Parathyroid adenoma (tissue), 2 donors: ENCODE results near the gene NEXN.
"Not testable (repeated sequence)": the region's sequence is repeated elsewhere in the genome, so short reads cannot be mapped to it uniquely, and the experiment has no call there.

Source experiments
- H2AFZ ChIP-seq: fragments of 300-600 bp; sonication (generic); one replicate; pipeline ENCODE4 v1.7.0; 2017; ENCODE audit warnings: antibody characterized with exemption, mild to moderate bottlenecking
- H3K27ac ChIP-seq: fragments of 300-600 bp; sonication (generic); one replicate; pipeline ENCODE4 v1.7.0; 2017
- H3K27me3 ChIP-seq: fragments of 300-600 bp; sonication (generic); one replicate; pipeline ENCODE4 v1.7.0; 2017; ENCODE audit warnings: low read length; ENCODE audit not compliant: control insufficient read depth, insufficient read depth
- H3K36me3 ChIP-seq: fragments of 300-600 bp; sonication (generic); one replicate; pipeline ENCODE4 v1.7.0; 2017; ENCODE audit warnings: low read length; ENCODE audit not compliant: control insufficient read depth, insufficient read depth
- H3K4me1 ChIP-seq: fragments of 300-600 bp; sonication (generic); one replicate; pipeline ENCODE4 v1.7.0; 2017; ENCODE audit warnings: control low read depth
- H3K4me2 ChIP-seq: fragments of 300-600 bp; sonication (generic); one replicate; pipeline ENCODE4 v1.7.0; 2017; ENCODE audit warnings: low read length
- H3K4me3 ChIP-seq: fragments of 300-600 bp; sonication (generic); one replicate; pipeline ENCODE4 v1.7.0; 2017; ENCODE audit warnings: low read depth, low read length
- H3K79me2 ChIP-seq: fragments of 300-600 bp; sonication (generic); one replicate; pipeline ENCODE4 v1.7.0; 2017; ENCODE audit warnings: control low read depth
- H3K9ac ChIP-seq: fragments of 300-600 bp; sonication (generic); one replicate; pipeline ENCODE4 v1.7.0; 2017; ENCODE audit warnings: mild to moderate bottlenecking
- H3K9me3 ChIP-seq: fragments of 300-600 bp; sonication (generic); one replicate; pipeline ENCODE4 v1.7.0; 2017; ENCODE audit warnings: low read length; ENCODE audit not compliant: control insufficient read depth
- TF ChIP-seq, protein P1 (sequence below): fragments of 300-600 bp; sonication (generic); IDR thresholded peaks from one replicate; pipeline ENCODE4 v1.7.0; 2017; ENCODE audit warnings: antibody characterized with exemption, mild to moderate bottlenecking
- donor health status: primary hyperparathyroidism.

Gene NEXN

DNA sequence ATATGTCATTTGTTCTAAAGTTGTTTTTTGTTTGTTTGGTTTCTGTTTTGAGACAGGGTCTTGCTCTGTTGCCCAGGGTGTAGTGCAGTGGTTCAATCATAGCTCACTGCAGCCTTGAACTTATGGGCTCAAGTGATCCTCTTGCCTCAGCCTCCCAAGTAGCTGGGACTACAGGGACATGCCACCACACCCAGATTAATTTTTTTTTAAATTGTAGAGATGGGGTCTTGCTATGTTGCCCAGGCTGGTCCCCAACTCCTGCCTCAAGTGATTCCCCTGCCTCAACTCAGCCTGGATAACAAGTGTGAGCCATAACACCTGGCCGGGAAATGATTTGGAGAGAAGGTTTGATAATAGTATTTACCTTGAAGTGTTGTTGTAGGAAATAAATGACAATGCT, 18.2 kb downstream of the NEXN start:
- H3K36me3 ChIP-seq, result no peaks in the 10 kb centered on the region
- no peaks in the 10 kb centered on the region for H3K9me3 ChIP-seq
- H3K9ac ChIP-seq, result no peak overlapping the region
- TF ChIP-seq, protein P1, sequence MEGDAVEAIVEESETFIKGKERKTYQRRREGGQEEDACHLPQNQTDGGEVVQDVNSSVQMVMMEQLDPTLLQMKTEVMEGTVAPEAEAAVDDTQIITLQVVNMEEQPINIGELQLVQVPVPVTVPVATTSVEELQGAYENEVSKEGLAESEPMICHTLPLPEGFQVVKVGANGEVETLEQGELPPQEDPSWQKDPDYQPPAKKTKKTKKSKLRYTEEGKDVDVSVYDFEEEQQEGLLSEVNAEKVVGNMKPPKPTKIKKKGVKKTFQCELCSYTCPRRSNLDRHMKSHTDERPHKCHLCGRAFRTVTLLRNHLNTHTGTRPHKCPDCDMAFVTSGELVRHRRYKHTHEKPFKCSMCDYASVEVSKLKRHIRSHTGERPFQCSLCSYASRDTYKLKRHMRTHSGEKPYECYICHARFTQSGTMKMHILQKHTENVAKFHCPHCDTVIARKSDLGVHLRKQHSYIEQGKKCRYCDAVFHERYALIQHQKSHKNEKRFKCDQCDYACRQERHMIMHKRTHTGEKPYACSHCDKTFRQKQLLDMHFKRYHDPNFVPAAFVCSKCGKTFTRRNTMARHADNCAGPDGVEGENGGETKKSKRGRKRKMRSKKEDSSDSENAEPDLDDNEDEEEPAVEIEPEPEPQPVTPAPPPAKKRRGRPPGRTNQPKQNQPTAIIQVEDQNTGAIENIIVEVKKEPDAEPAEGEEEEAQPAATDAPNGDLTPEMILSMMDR, result no peak
- H2AFZ ChIP-seq, result no peak overlapping the region
- H3K27me3 ChIP-seq, result no peaks in the 10 kb centered on the region
- no peak overlapping the region for H3K27ac ChIP-seq
- H3K79me2 ChIP-seq, result no peaks in the 10 kb centered on the region
- no peaks in the 10 kb centered on the region for H3K4me1 ChIP-seq
- H3K4me2 ChIP-seq, result no peak overlapping the region
- no peak overlapping the region for H3K4me3 ChIP-seq

DNA sequence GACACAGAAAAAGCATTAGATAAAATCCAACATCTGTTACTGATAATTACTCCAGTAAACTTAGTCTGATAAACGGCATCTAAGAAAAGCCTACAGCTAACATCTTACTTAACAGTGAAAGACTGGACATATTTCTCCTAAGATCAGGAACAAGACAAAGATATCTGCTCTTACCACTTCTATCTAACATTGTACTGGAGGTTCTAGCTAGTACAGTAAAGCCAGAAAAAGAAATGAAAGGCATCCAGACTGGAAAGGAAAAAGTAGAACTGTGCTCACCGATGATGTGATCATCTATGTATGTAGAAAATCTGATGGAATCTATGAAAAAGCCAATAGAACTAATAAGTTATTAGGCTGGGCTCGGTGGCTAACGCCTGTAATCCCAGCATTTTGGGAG, 21.7 kb downstream of the NEXN start:
- H3K4me3 ChIP-seq, result no peak overlapping the region
- no peaks in the 10 kb centered on the region for H3K27me3 ChIP-seq
- no peak overlapping the region for H3K4me2 ChIP-seq
- H3K27ac ChIP-seq, result no peak overlapping the region
- H3K9me3 ChIP-seq, result no peaks in the 10 kb centered on the region
- no peak overlapping the region for H3K9ac ChIP-seq
- H3K36me3 ChIP-seq, result no peaks in the 10 kb centered on the region
- TF ChIP-seq, protein P1, result no peak
- H3K79me2 ChIP-seq, result no peaks in the 10 kb centered on the region
- no peak overlapping the region for H2AFZ ChIP-seq
- H3K4me1 ChIP-seq, result no peaks in the 10 kb centered on the region

DNA sequence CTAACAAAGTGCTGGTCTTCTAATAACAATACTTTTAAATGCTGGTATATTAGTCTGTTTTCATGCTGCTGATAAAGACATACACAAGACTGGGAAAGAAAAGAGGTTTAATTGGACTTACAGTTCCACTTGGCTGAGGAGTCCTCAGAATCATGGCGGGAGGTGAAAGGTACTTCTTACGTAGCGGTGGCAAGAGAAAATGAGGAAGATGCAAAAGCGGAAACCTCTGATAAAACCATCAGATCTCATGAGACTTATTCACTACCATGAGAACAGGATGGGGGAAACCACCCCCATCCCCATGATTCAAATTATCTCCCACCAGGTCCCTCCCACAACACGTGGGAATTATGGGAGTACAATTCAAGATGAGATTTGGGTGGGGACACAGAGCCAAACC, 30.5 kb downstream of the NEXN start:
- H3K9ac ChIP-seq, H3K27ac ChIP-seq, H3K9me3 ChIP-seq, H3K4me1 ChIP-seq, H2AFZ ChIP-seq, H3K79me2 ChIP-seq, H3K4me2 ChIP-seq, H3K4me3 ChIP-seq, H3K36me3 ChIP-seq, H3K27me3 ChIP-seq: not testable (repeated sequence)

DNA sequence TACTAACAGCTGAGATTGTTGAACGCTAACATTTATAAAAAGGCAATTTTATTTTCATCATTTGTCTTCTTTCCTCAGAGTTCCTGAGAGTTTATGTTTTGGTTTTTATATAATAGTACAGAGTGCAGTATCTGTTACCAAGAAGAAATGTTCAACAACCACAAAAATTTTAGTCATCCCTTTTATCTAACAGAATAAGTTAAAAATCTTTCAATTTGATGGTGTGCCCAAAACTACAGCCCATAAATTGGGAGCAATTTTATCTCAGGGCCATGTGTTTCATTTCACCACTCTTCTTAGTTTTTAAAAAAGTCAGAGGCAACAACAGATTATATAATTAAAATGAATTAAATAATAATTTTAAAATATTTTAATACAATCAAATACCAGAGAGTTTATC, 37.1 kb downstream of the NEXN start:
- no peak overlapping the region for H2AFZ ChIP-seq
- no peaks in the 10 kb centered on the region for H3K9me3 ChIP-seq
- H3K9ac ChIP-seq, result no peak overlapping the region
- H3K79me2 ChIP-seq, result no peaks in the 10 kb centered on the region
- no peaks in the 10 kb centered on the region for H3K27me3 ChIP-seq
- H3K4me2 ChIP-seq, result no peak overlapping the region
- no peaks in the 10 kb centered on the region for H3K36me3 ChIP-seq
- H3K27ac ChIP-seq, result no peak overlapping the region
- TF ChIP-seq, protein P1, result no peak
- no peak overlapping the region for H3K4me3 ChIP-seq
- no peaks in the 10 kb centered on the region for H3K4me1 ChIP-seq

DNA sequence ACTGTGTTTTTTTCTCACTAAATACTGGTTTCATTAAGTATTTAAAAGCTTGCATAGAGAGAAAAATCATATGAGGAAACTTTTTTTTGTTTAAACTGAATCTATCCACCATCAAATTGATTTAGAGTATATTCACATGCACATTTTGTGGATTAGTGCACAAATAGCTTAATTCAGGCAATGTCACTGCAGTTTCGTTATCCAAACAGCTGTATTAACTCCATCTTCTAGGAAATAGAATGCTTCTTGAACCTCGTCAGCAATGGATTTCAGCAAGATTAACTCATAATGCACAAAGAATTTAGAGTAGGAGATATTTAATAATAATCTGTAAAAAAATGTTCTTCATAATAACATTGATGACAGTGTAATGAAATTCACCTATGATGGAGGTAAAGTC, 37.5 kb downstream of the NEXN start:
- no peaks in the 10 kb centered on the region for H3K4me1 ChIP-seq
- TF ChIP-seq, protein P1, result no peak
- H3K27ac ChIP-seq, result no peak overlapping the region
- H2AFZ ChIP-seq, result no peak overlapping the region
- no peak overlapping the region for H3K9ac ChIP-seq
- no peak overlapping the region for H3K4me2 ChIP-seq
- no peaks in the 10 kb centered on the region for H3K27me3 ChIP-seq
- no peaks in the 10 kb centered on the region for H3K79me2 ChIP-seq
- no peaks in the 10 kb centered on the region for H3K36me3 ChIP-seq
- H3K9me3 ChIP-seq, result no peaks in the 10 kb centered on the region
- H3K4me3 ChIP-seq, result no peak overlapping the region
